Neural progenitor cell (in vitro differentiated cells): ENCODE results near the gene KLB.

Experiments used
- CTCF ChIP-seq: fragments of 200-600 bp; sonication (generic); IDR thresholded peaks from 2 replicates; pipeline ENCODE4 v1.5.1; 2017; ENCODE audit warnings: antibody characterized with exemption, mild to moderate bottlenecking
- EZH2 ChIP-seq: fragments of 200-600 bp; sonication (generic); IDR thresholded peaks from 2 replicates; pipeline ENCODE4 v1.6.1; 2017; ENCODE audit warnings: antibody characterized with exemption, mild to moderate bottlenecking, moderate library complexity

GRCh38 chr4:39415678-39416283 is 9.1 kb downstream of the KLB start:
- TF ChIP-seq CTCF: no peak
- TF ChIP-seq EZH2: no peak
